Stimulated activated CD8-positive, alpha-beta memory T cell treated with anti-CD3 and anti-CD28 coated beads, Interleukin-7, amount 100 ng/mL, for 1 hour (primary cell): ENCODE data around the gene SGK2.
"Not testable (repeated sequence)": the region's sequence is repeated elsewhere in the genome, so short reads cannot be mapped to it uniquely, and the experiment has no call there.

Experiments used
- DNase-seq, 2 donors: peaks; one replicate each; pipeline ENCODE4 v3.0.0-alpha.2; 2020; ENCODE audit warnings: low read depth in 2 of 2

Gene SGK2

DNA sequence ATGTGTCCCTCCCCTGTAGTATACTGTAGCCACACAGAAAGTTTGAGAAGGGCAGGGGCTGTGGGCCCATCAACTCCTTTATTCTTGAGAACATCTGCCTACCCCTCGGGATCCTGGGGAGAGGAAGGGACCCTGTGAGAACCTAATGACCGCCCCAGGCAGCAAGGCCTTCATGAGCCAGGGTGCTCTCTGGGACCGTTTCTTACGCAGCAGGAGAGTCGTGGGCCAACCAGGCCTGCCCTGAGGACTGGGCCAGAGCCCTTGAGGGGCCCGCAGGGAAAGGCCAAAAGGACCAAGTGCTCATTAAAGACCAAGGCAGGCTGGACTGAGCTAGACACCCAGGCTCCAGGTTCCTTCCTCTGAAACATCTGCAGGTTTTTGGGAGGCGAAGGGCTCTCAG is 5.2 kb downstream of the SGK2 start:
- no peak for DNase-seq

DNA sequence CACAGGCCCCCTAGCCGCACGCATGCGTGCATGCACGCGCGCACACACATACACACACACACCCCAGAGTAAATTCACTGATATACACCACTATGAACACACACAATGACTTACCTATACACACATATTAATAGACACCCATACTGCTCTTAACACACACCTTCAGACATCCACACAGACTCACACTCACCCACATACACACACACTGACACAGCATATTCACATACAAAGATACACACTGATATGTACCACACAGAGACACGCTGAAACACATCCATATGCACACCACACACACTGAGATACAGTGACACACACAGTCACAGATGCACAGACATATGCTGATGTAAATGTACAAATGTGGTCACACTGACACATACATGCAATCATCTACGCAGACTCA is 5.6 kb downstream of the SGK2 start:
- DNase-seq, result no peak

DNA sequence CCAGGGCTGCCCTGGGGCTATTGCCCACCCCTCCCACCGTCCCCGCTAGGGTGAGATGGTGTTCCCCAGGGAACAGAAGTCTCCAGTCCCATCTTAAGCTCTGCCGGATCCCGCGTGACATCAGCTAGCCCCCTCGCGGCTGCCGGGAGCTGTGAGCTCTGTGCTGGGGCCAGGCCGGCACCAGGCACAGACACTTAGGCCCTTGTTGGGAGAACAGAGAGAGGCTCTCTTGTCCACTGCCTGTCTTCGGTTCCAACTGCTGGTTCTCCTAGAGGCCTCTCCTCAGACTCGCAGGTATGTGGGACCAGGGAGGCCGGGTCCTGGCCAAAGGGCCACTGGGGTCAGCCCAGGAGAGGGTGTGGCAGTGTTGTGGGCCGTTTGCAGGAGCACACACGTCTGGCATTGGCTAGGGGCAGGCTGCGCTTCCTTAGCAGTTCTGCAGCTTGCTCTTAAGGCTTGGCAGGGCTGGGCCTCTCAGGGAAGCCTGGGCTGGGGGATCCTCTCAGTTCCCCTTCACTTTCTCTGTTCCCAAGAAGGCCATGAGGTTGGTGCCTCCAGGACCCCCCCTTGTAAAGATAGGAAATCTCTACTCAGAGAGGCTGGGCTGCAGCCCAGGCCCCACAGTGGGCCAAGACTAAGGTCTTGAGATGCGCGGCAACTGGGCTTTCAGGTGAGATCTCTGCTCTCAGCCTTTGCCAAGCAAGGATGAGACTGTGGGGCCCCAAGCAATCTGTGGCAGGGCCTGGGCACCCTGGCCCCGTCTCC is 6.3 kb downstream of the SGK2 start:
- no peak for DNase-seq

DNA sequence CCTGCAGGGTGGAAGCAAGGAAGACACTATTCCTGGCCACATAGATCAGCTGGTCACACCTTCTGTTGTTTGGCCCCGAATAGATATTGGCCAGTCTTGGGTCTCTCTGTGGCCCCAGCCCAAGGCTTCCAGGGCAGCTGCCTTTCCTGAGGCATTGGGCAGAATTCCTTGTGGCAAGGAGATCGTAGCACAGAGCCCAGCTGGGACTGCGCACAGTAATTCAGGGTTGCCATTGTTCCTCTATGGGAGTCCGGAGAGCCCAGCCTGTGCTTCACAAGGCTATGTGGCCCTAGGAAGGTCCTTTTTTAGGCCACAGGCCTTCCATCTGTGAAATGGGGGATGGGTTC is 6.9 kb downstream of the SGK2 start:
- no peak for DNase-seq

- no peak for DNase-seq
These were observed 8.7 kb downstream of the SGK2 start for GRCh38 chr20:43567477-43567876.

- no peak for DNase-seq
These were observed 9.9 kb downstream of the SGK2 start for GRCh38 chr20:43568706-43569105.

DNA sequence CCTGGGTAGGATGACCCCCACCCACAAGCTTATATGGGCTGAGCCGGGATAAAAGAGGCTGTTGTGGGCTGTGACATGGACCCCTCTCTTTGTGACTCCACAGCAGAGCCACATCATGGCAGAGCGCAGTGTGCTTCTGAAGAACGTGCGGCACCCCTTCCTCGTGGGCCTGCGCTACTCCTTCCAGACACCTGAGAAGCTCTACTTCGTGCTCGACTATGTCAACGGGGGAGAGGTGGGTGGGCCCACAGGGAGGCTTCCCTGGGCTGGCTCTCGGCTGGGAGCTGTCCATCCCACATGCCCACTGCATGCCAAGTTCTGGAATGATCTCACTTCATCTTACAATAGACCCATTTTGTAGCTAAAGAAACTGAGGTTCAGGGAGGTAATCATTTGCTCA is 10.5 kb downstream of the SGK2 start:
- DNase-seq, result no peak

DNA sequence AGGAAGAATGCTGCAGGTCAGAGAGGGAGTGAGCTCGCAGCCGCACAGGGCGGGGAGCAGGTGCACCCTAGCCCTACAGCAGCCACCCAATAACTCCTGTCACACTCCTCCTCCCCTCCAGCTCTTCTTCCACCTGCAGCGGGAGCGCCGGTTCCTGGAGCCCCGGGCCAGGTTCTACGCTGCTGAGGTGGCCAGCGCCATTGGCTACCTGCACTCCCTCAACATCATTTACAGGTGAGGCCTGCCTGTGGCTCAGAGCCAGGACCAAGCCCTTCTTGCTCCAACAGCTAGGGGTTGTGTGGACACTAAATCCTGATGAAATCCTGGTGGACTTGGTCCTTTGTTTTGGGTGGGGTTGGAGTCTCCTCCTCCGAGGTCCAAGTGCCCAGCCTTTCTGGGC is 11.7 kb downstream of the SGK2 start:
- DNase-seq, result no peak

DNA sequence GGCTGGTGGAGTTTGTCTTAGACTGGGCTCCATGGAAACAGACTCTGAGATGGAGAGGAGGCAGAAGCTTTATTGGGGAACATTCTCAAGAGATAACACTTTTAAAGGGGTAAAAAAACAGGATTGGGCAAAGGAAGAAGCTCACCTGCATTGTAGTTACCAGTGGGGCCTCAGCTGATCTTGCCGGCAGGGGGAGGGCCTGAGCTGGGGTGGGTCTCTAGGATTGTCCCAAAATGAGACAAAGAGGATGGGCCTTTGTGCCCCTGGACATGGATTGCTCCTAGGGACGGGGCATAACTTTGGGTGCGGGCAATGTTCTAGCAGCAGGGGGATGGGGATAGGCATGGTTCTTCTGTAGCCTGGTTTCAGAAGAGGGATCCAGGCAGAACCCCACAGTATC is 12.5 kb downstream of the SGK2 start:
- DNase-seq, result no peak

GRCh38 chr20:43571771-43572170 is 12.9 kb downstream of the SGK2 start:
- DNase-seq, result no peak

DNA sequence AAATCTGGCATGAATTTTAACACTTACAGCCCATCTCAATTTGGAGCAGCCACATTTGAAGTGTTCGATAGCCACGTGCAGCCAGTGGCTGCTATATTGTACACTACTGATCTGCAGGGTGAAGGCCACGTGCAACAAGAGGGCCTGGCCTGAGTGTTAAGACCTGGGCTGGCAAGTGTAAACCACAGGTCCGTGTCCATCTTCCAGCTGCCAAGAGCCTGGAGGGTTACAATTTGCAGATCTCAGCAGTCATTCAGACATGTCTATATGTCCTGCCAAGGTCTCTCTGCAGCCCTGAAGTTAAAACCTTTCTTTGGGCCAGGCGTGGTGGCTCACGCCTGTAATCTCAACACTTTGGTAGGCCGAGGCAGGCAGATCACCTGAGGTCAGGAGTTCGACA is 14.1 kb downstream of the SGK2 start:
- no peak for DNase-seq

DNA sequence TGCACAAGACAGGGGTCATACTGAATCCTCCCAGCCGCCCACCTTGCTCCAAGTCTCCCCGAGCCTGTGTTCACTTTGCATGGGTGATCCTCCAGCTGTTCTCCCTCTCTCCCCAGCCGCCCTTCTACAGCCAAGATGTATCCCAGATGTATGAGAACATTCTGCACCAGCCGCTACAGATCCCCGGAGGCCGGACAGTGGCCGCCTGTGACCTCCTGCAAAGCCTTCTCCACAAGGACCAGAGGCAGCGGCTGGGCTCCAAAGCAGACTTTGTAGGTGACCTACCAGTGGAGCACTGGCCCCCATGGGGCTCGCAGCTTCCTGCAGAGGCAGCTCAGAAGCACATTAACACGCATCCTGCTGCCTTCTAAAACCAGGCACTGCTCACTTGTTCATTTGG is 17.3 kb downstream of the SGK2 start:
- no peak for DNase-seq

GRCh38 chr20:43579861-43580793 is 21.3 kb downstream of the SGK2 start:
- DNase-seq, result no peak

DNA sequence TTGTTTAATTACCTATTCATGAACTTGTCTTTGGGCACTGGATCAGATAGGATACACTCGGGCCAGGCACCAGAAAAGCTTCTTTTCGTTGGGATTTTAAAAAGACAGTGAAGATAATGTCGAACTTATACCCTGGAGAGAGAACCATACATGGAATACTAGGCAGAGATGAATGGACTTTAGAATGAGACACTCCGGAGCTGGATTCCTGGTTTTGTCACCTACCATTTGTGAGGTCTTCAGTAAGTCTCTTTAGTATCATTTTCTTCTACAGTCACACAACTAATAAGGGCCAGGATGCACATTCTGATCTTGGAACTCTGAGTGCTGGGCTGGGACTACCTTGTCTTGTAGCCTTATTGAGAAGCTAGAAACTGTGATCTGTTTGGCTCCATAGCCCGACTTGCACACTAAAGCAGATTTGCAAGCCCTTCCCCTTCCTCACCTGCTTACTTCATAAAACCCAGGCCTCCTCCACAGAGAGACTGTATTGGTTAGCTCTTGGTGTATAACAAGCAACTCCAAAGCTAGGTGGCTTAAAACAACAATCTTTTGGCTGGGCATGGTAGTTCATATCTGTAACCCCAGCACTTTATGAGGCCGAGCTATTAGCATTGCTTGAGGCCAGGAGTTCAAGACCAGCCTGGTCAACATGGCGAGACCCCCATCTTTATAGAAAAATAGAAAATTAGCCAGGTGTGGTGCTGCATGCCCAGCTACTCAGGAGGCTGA is 24.5 kb downstream of the SGK2 start:
- no peak for DNase-seq

DNA sequence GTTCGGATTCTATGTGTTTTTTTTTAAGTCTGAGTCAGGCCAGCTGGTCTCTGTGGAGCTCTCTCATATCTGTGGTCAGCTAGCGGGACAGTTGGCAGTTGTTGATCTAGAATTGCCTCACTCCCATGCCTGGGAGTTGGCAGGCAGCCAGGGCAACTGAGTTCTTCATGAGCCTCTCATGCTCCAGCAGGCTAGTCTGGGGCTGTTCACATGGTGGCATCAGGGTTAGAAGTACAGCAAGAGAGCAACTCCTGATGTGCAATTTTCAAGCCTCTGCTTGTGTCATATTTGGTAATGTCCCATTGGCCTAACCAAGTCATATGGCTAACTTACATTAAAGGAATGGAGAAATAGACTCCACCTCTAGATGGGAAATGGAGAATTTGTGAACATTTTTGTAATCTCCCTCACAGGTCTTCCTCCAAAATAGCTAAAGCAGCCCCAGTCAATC is 25.2 kb downstream of the SGK2 start:
- DNase-seq, result no peak

DNA sequence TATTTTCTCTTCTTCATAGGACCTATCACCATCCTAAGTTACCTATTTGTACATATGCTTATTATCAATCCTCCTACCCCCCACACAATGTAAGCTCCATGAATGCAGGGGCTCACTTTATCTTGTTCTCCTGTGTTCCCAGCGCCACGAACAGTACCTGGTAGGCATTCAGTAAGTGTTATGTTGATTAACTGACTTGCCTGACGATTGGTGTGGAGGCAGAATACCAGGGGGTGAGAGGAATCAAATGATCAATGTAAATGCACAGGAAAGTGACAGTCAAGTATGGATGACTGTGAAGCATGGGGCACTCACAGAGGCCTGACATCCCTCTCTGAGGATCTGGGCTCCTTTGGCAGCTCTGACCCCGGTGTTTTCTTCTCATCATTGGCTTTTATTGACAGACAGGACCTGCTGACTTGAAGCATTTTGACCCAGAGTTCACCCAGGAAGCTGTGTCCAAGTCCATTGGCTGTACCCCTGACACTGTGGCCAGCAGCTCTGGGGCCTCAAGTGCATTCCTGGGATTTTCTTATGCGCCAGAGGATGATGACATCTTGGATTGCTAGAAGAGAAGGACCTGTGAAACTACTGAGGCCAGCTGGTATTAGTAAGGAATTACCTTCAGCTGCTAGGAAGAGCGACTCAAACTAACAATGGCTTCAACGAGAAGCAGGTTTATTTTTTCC is 25.8 kb downstream of the SGK2 start:
- no peak for DNase-seq

DNA sequence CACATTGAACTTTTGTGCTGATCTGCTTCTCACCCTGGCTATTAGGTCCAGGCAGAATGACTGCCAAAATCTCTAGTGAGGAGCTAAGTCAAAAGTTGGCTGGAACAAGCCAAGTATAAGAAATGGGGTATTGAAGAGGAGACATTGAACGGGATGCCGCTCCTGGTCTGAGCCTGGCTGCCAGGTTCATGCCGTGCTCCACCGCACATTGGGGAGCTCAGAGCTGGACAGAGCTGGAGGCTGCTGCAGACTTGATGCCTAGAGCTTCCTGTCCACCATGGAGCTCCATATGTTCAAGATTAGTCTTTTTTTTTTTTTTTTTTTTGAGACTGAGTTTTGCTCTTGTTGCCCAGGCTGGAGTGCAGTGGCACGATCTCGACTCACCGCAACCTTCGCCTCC is 27.8 kb downstream of the SGK2 start:
- DNase-seq, result no peak

GRCh38 chr20:43588526-43588925 is 29.7 kb downstream of the SGK2 start:
- DNase-seq, result not testable (repeated sequence)

DNA sequence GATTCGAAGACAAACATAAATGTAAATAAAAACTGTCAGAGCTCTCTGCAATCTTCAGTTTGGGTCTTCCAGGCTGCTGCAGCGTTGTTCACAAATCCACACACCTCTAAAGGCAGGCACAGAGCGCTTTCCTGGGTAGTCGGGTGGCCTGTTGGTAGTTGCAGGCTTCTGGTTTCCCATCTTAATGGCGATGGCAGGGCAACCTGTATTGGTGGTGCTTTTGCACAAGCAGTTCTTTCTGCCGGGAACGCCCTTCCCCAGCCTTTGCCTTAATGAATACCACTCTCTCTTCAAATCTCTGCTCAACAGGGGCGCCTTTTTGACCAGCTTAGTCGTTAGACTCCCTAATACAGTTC is 31.2 kb downstream of the SGK2 start:
- no peak for DNase-seq

DNA sequence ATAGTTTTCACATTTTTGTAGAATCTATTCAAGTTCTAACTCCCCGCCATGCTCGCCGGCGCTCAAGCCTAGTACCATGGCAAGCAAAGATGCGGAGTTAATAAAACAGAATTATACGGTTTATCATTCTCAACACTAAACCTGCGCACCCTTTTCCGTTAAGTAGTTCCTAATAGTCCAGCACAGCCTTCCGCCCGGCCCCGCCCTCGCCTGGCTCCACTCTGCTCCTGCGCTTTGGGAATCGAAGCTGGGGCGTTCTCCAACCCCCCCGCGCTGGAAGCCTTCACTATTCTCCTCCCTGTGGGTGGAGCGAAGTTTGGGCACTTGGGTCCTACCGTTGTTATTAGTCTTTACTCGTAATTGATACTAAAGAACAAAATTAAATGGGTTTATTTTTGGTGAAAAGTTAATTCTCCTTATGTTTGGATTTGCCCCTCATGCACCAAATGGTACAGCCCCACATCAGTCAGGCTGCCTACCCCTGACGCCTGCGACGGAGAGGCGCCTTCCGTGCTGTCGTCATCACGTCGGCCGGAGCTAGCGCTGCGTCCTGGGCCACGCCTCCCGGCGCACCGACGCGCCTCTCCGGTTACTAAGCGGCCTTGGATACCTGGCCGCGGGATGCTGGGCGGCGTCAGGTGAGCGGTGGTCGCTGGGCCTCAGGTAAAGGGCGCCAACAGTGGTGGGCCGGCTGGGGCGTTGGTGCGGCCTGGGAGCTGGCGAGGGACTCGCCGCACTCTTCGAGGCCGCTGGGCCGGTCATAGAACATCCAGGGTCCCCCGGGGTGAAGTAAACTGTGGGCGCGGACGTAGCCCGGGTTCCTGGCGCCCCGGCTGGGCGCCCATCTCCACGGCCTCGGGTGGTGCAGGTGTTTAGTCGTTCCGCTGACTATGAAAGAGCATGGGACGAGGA is 31.8 kb downstream of the SGK2 start, which contains the start of gene IFT52:
TSS of gene IFT52 (plus strand) at position 546 of the 912 bp plus-strand sequence. CDS start 3,762 bp downstream, outside the sequence.
- DNase-seq, result peak; percentile 66 to 69

- not testable (repeated sequence) for DNase-seq
These were observed 43.1 kb downstream of the SGK2 start for GRCh38 chr20:43601960-43602359.
